Transverse colon (tissue), 4 donors: Measurements from ENCODE around the gene MADD.

ENCODE experiments used
- EP300 ChIP-seq: sonication (generic); formaldehyde crosslinking; IDR thresholded peaks from one replicate; pipeline ENCODE4 v1.6.1; 2017; ENCODE audit warnings: antibody characterized with exemption, low read depth
- POLR2A ChIP-seq: fragments of 450-650 bp; IDR thresholded peaks from one replicate; pipeline ENCODE4 v1.6.1; 2016; ENCODE audit warnings: antibody characterized with exemption, mild to moderate bottlenecking, moderate library complexity
- POLR2AphosphoS5 ChIP-seq, 3 donors: sonication (generic); formaldehyde crosslinking; IDR thresholded peaks; one replicate each; pipeline ENCODE4 v1.6.1; 2016; ENCODE audit warnings: antibody characterized with exemption in 3 of 3
- TF ChIP-seq, protein P1 (sequence below), 5 experiments: fragments of 200-600 bp in 3 of 5; fragments of 450-650 bp in 2 of 5; sonication (generic) in 3 of 5; IDR thresholded peaks; 1 replicate in 2 of 5; 2 replicates in 3 of 5; pipeline ENCODE4 v1.5.1; 2016 to 2017; ENCODE audit warnings: antibody characterized with exemption in 5 of 5, inconsistent platforms in 3 of 5, mild to moderate bottlenecking in 2 of 5, moderate library complexity in 1 of 5

- TF ChIP-seq, protein P1, sequence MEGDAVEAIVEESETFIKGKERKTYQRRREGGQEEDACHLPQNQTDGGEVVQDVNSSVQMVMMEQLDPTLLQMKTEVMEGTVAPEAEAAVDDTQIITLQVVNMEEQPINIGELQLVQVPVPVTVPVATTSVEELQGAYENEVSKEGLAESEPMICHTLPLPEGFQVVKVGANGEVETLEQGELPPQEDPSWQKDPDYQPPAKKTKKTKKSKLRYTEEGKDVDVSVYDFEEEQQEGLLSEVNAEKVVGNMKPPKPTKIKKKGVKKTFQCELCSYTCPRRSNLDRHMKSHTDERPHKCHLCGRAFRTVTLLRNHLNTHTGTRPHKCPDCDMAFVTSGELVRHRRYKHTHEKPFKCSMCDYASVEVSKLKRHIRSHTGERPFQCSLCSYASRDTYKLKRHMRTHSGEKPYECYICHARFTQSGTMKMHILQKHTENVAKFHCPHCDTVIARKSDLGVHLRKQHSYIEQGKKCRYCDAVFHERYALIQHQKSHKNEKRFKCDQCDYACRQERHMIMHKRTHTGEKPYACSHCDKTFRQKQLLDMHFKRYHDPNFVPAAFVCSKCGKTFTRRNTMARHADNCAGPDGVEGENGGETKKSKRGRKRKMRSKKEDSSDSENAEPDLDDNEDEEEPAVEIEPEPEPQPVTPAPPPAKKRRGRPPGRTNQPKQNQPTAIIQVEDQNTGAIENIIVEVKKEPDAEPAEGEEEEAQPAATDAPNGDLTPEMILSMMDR (IDR thresholded peaks at IDR 0.05): no peak
- no peak for TF ChIP-seq POLR2AphosphoS5 (IDR thresholded peaks at IDR 0.05)
- TF ChIP-seq POLR2A: no peak
- TF ChIP-seq EP300: no peak
Observed at GRCh38 chr11:47361419-47361818, 91.5 kb downstream of the MADD start.
